SK-N-MC (cell line): ENCODE results near the gene NFKB1.

Experiments used
- EZH2 ChIP-seq: fragments of 200-600 bp; sonication (generic); IDR thresholded peaks from one replicate; pipeline ENCODE4 v1.6.1; 2017; ENCODE audit warnings: antibody characterized with exemption
- POLR2AphosphoS5 ChIP-seq: IDR thresholded peaks from 2 replicates; pipeline ENCODE4 v1.6.1; 2012; ENCODE audit warnings: mild to moderate bottlenecking, low read depth, low read length, borderline replicate concordance

- no peak for TF ChIP-seq EZH2
- TF ChIP-seq POLR2AphosphoS5 = no peak
Observed at GRCh38 chr4:102493257-102493656, 7.9 kb upstream of the NFKB1 start.
